HG03520 (cell line): ENCODE measurements around the gene MBP.
"Not testable (repeated sequence)": the region's sequence is repeated elsewhere in the genome, so short reads cannot be mapped to it uniquely, and the experiment has no call there.

Experiments used
- ATAC-seq: cut with Tn5 transposase; IDR thresholded peaks from one replicate; pipeline ENCODE4 v1.9.1; 2021; ENCODE audit warnings: mild to moderate bottlenecking, moderate library complexity; ENCODE audit not compliant: unreplicated experiment

Gene MBP

DNA sequence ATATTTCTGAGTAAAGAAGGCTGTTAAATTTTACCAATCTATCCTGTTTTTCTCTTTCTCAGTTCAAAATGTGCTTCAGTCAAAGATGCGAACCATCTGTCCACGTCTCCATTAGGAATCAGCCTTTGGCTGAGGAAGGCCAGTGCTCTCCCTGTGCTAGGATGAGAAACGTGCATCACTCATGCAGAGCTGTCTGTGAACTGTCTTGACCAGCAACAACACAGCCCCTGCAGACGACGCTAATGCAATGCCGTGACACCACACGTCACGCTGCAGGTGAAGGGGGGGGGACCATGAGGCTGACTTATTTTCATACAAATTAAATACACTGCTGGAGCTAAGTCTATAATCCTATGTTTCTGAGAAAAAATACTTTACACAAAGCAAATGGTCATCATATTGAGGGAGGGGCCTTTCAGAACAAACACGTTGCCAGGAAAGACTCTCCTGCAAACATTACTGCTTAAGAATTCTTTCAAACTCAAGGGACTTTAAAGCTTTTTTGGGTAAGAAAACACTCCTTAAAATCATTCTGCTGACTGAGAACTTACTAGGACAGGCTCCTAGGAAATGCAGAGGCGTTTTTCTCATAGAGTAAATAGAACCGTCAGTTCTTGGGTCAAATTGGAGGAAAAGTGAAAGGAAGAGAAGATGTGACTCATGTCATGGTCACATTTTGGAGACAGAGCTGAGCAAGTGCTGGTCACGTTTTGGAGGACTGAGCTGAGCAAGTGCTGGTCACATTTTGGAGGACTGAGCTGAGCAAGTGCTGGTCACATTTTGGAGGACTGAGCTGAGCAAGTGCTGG lies 97.0 kb downstream of the MBP start:
- ATAC-seq: no peak

DNA sequence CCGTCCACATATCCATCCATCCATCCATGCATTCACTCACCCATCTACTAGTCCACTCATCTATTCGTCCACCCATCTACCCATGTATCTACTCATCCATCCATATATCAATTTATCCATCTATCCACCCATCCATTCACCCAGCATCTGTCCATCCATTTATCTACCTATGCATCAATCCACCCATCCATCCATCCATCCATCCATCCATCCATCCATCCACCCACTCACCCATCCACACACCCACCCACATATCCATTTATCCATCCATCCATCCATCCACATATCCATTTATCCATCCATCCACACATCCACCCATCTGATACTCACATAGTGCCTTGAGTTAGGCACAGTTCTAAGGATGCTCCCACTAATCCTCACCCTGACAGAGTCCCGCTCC lies 99.0 kb downstream of the MBP start:
- ATAC-seq: no peak

DNA sequence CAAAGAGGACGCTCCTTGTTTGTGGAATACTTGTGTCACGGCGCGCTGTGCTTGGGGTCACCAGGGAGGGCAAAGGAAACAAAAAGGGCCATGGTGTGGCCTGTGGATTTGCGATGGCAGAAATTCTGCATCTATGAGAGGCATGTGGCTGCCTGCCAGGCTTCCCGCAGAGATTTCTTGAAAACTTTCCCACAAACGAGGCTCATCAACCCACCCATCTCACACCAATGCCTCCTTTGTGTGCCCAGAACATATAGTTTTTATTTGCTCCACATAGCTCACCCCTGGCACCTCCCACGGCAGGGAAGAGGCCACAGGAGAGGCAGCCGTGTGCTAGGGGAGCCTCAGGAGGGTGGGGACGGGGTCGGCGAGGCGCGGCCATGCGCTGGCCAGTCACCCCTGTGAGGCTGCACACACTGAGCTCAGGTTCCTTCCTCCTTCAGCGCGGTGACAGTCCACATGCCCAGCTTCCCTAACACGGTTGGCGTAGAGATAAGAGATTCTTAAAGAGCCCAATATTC lies 100.3 kb downstream of the MBP start:
- ATAC-seq: no peak

DNA sequence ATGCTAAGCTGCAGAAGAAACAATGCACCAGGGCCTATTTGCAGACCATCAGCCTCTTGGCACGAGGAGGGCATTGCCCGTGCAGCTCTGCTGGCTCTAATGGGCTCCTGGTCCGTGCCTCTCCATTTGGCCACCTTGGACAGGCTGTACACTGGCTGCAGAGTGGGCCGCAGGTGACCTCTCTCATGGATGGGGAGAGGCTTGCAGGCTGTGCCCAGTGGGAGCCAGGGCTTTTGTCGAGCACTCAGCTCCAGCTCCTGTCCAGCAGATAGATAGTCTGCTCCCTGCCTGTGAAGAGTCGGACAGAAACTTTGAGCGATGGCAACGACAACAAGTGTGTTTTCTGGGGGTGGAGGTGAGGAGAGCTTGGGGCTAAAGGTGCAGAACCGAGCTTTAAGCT lies 100.9 kb downstream of the MBP start:
- no peak for ATAC-seq

DNA sequence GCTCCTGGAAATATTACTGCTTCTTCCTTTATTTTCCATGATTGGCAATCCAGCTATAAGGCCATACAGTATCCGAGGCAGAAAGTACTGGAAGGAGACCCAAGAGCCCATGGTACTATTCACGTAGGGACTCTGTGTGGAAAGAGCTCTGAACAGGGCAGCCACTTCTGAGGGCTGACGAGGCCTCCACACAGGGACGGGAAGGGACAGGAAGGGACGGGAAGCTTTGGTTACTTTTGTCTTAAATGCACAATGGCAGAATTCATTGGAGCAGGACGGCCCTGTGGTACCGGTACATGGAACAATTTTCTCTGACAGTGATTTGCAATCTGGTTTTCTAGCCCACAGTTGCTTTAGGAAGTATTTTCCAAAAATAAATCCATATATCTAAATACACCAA lies 102.4 kb downstream of the MBP start:
- ATAC-seq: no peak

DNA sequence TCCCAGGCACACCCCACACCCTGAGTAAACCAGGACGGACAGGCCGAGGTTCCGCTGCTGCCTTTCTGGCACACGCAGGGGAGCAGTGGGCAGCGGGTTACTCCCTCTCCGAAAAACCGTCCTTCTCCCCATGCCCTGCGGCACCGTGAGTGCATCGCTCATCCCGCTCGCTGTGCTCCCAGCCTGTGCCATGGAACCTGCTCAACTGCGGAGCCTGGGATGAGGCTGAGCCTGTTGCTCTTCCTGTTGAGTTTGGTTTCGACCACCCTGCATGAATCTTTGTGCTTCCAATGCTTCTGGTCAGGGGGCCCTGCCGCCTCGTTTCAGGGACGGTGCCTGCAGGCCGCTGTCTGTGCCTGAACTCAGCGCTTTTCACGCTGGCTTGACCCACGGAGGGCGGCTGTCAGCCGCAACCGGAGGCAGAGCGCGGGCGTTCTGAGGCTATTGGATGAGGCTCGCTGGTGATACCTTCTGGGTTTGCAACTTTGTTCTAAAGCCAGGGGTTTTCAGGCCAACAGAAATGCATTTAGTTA lies 106.7 kb downstream of the MBP start:
- no peak for ATAC-seq

DNA sequence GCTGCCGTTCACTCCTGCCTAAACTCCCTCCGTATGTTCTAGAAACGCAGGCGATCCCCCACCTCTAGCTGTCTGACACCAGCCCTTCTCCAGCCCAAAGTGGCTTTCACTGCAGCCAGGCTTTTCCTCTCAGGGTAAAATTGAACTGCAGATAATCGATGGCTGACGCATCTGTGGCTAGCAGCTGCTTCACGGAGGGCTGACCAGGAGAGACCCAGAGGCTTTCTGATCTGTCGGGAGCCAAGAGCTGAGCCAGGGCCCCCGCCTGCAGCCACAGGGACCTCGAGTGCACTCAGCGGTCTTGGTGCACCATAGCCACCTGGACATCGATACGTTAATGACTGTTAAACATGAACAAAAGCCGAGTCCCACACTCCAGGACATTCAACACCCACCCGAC lies 107.5 kb downstream of the MBP start:
- ATAC-seq: no peak

DNA sequence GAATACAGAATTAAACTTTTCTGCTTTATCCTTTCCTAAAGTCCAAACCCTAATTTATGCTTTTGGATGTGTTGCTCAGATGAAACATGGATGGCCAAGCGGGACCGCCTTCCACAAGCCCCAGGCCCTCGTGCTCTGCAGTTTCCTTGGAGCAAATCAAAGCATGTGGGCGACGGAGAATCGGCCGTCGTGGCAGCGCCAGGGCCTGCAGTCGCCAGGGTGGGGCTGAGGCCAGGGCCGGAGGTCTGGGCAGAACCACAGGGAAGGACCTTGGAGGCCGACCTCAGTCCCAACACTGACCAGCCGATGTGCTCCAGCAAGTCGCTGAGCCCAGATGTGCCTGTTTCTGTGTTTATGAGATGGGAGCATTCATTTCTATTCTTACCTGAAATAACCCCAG lies 108.1 kb downstream of the MBP start:
- no peak for ATAC-seq

DNA sequence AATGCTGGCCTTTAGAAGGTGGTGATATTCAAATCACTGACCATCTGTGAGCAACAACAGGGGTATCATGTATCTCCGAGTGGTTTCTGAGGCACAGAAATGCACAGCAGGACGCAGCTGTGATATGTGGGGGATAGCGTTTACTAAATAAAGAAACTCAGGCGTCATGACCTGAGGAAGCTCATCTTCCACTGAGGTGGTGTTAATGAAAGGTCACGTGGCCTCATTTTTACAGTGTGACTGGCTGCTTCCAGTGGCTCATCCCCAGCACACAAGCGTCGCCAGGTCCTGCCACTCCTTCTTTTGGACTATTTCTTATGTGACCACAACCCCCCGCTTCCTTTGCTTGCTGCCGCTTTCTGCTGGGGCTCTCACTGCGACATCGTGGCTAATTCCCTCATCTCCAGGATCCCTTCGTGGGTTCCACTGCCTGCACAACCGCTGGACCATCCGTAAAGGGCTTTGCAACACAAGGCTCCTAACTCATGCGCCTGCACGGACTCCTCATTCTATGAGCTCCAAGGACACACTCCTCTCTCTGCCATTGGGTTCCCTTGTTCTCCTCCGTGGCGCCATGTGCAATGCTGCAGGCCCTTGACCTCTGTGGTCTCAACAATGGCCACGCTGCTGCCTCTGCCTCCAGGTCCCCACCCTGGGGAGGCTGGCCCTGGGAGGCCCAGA lies 109.3 kb downstream of the MBP start:
- ATAC-seq: no peak

DNA sequence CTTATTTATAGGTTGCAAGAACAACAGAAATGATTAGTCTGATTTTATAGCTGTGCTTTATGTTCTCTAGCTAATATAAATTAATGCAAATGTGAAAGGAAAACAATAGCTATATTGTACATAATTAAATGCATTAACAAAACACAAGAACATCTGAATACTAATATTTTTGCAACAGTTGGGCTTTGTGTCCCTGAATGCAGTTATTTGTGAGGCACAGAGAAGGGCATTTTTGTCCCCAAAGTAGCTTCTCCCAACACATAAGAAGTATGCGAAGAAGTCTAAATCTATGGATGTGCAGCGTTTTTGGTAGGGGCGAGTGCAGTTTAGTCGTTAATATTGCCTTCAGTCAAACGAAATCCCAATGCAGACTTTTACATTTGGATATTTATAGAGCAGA lies 110.0 kb downstream of the MBP start:
- no peak for ATAC-seq

DNA sequence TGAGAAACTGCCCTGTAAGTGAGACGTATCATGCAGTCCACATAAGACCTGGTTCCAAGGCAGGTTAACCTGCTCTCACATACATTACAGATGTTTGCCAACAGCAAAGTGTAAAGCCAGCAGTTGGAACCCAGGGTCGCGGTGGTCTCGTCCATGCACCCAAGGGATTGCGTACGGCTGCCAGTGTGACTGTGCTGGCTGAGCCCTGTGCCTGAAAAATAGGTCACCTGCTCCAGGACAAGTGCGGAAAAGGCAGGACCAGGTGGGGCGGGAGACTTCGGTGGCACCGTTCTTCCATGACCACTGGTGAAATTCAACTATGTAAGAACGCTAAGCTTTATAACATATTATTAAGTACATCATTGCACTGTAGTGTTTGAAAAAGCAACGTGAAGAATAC lies 110.5 kb downstream of the MBP start:
- no peak for ATAC-seq

DNA sequence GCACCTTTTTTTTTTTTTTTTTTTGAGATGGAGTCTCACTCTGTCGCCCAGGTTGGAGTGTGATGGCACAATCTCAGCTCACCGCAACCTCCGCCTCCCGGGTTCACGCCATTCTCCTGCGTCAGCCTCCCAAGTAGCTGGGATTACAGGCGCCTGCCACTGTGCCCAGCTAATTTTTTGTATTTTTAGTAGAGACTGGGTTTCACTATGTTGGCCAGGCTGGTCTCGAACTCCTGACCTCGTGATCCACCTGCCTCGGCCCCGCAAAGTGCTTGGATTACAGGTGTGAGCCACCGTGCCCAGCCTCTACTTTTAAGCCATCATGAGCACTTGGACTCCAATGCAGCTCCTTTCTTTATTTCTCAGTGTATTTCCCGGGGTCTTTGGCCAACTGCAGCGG lies 111.1 kb downstream of the MBP start:
- not testable (repeated sequence) for ATAC-seq

DNA sequence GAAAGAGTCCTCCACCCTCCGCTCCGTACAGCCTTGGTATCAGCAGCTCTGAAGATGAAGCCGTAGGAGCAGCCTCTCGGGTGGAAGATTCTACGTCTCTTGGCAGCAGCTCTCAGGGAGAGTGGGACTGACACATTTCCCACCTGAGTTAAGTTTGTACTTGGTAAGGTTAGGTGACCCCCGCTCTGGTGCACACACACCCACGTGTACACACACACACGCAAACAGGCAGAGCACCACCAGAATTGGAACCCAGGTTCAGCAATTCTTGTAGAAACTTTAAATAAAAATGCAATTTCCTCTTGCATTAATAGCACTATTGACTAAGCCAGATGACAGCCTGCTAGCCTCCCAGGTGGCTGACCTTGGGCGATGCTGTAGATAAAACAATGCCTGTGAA lies 111.5 kb downstream of the MBP start:
- ATAC-seq: no peak

DNA sequence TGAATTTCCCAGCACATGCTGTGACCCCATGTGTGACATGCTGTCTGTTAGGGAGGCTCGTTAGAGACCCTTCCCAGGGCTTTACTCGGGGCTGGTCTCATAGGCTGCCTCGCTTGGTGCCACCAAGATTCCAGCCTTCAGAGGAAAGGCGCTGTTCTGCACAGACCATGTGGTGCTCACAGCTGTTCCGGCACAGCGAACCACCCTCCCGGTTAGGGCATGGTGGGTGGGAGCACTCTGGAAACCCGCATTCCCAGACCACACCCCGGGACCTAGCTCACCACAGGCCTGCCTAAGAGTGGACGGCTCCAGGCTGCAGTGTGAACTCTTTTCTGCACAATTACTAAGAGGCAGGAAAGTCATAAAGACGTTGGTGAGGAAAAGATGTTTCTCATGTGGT lies 112.0 kb downstream of the MBP start:
- ATAC-seq: no peak

DNA sequence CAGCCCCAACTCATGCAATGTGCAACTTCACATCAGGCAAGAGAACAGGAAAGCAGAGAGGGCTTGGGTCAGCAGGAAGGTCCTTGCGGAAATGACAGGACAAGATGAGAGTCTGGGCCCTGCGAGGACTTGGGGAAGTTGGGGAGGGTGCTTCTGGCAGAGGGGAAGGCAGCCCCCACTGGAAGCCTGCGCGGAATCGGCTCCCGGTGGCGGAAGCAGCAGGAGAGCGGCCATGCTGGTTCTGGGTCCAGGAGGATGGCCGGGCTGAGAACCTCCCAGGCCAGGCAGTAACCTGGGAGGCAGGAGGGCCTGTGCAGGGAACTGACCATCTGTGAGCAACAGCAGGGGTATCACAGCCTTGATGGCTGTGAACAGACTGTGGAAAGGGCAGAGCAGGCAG lies 112.9 kb downstream of the MBP start:
- ATAC-seq: no peak

DNA sequence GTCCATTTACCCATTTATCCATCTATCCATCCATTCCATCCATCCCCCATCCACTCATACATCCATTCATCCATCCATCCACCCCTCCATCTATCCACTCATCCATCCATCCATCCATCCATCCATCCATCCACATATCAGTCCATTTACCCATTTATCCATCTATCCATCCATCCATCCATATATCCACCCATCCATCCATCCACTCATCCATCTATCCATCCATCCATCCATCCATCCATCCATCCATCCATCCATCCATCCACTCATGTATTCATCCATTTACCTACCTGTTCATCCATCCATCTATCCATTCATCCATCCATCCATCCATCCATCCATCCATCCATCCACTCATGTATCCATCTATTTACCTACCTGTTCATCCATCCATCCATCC lies 113.9 kb downstream of the MBP start:
- ATAC-seq: not testable (repeated sequence)

DNA sequence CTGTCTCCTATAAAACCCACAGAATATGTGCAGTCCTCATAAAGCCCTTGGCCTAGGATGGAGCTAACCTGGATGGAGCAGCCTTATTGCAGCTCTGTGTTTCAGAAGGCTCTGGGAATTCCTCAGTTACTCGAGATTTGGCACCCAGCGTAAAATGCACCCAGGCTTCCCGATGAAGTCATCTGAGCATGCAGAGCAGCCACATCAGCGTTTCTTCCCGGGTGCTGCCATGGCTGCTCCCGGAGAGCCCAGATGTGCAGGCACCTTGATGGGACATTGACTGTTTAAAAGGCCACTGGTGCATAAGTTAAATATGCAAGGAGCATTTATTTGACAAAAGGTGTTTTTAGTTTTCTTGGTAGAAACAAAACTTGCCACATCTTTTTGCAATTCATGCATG lies 115.2 kb downstream of the MBP start:
- ATAC-seq: no peak

DNA sequence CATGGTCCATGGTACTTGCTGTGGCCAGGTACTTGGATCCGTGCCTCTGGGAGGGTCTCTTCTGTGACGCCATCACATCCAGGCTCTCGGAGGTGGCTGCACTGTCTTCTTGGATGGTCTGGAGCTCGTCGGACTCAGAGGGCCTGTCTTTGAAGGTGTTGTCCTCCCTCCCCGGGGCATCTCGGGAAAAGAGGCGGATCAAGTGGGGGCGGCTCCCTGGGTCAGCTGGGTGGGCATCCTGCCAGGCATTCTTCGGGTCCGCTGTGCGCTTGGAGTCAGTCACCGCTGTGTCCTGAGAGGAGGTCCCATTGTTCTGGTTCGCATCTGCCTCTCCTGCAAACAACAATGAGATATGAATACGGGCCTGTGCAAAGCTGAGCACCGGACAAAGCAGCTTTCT lies 115.6 kb downstream of the MBP start:
- no peak for ATAC-seq

DNA sequence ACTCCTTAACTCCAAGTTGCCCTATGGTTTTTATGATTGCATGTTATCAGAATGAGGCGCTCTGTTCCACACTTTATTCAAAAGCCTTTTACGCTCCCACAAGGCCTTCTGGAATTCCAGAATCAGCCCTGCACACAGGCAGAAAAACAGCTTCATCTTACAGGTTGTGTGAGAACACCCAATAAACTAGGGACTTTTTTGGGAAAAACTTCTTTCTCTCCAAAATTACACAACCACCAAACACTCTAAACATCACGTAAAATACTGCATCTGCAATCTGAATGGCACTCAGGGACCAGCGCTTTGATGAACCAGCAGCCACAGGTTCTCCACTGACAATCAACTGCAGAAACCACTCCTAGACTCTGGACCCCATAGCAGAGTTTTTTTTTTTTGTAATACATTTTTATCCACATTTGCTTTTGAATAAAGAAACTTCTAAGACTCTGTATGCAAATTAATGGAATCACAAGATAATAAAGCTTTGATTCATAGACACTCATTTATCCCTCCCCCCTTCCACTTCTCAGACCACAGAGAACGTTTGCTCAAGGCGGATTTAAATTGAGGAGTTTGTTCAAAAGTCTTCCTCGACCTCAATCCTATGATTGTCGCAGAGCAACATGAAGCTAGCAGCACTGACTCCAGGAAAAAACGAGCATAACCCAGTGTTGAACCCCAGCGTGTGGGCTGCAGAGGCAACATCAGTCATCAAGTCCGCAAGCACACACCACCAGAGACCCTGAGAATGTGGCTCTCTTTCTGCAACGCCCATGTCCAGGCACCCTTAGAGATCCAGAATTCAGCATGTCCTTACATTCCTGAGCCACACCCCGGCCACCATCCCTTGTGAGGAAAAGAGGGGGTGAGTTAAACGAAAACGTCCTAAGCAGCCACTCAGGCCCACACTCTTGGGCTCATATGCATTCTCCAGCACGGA lies 116.5 kb downstream of the MBP start:
- ATAC-seq: no peak

DNA sequence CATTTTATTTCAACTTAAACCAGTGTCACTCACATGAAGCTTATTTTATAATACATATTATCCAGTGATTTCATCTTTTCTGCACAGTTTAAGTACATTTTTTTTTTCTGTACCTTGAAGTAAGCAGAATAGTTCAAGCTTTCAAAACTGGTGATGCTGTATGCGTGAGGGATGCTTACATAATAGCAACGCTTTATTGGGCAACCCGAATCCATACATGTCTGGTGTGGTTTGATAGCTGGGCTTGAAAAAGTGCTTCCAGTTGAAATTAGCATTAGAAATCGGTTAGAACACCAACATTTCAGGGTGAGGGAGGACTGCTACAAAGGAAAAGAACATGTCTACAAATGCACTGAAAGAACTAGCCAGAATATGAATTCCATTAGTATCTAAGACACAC lies 117.4 kb downstream of the MBP start:
- ATAC-seq: no peak

DNA sequence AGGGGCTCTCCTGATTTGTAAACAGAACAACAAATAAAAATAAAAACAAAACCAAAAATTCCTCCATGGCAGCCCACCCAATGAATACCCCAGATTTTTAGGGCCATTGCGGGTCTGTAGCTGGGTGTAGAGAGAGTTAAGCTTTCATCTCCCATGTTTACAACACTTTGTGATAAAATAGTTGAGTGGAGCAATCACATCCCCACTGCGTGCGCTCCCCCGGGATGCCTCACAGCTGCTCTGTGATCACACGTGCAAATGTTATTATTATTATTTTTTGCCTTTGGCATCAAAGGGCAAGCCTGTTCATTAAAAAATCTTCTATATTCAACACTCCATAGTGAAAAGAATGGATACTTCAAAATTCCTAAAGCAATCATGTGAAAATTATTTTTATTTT lies 118.0 kb downstream of the MBP start:
- ATAC-seq: no peak
